SK-N-SH (cell line): ENCODE results near the gene SCAANT1. TPM values are rescaled to one million over a fixed set of nuclear protein-coding genes. Genes with fewer than 3 reads are reported as not detected.

Source experiments
- CTCF ChIA-PET: fragments of 300-600, 350-600 bp; formaldehyde crosslinking; extraction: SDS; loops from one replicate; lab custom pipeline; 2021; lab: Yijun Ruan, JAX
- POLR2A ChIA-PET: fragments of 350-600 bp; sonication (Branson Sonifier 250); formaldehyde crosslinking; extraction: SDS; loops from one replicate; lab custom pipeline; 2020; ENCODE audit warnings: antibody characterized with exemption, inconsistent platforms; lab: Yijun Ruan, JAX
- DNase-seq: peaks from one replicate; pipeline ENCODE4 v3.0.0; 2012
- H2AFZ ChIP-seq: fragments of 200-600 bp; sonication (generic); 2 replicates; pipeline ENCODE4 v1.8.1; 2016; ENCODE audit warnings: antibody characterized with exemption, mild to moderate bottlenecking, low read depth
- H3F3A ChIP-seq: fragments of 200-600 bp; sonication (generic); replicated peaks from 2 replicates; pipeline ENCODE3; 2016; ENCODE audit warnings: antibody characterized with exemption, mild to moderate bottlenecking; ENCODE audit not compliant: insufficient read depth
- H3K27ac ChIP-seq, 2 experiments: fragments of 200-500 bp in 1 of 2; fragments of 200-600 bp in 1 of 2; sonication (Bioruptor generic) in 1 of 2; sonication (generic), shearing (Covaris generic) in 1 of 2; 2 replicates each; pipeline versions ENCODE4 v1.5.1 to v1.6.1; 2014 to 2016; ENCODE audit warnings: low read depth in 2 of 2, inconsistent platforms in 1 of 2, low read length in 1 of 2, mild to moderate bottlenecking in 1 of 2, mixed read lengths in 1 of 2
- H3K27me3 ChIP-seq: fragments of 200-600 bp; sonication (generic), shearing (Covaris generic); 2 replicates; pipeline ENCODE4 v1.6.1; 2016; ENCODE audit warnings: mixed run types; ENCODE audit not compliant: insufficient read depth
- H3K36me3 ChIP-seq, 2 experiments: fragments of 200-500 bp in 1 of 2; fragments of 200-600 bp in 1 of 2; sonication (Bioruptor generic) in 1 of 2; sonication (generic) in 1 of 2; replicated peaks in 1 of 2; 2 replicates each; pipeline versions ENCODE3 to v1.5.1; 2014 to 2016; ENCODE audit warnings: low read length in 1 of 2, mild to moderate bottlenecking in 1 of 2; ENCODE audit not compliant: insufficient read depth in 2 of 2, control insufficient read depth in 1 of 2
- H3K4me1 ChIP-seq, 2 experiments: fragments of 200-500 bp in 1 of 2; fragments of 200-600 bp in 1 of 2; sonication (Bioruptor generic) in 1 of 2; sonication (generic), shearing (Covaris generic) in 1 of 2; 2 replicates each; pipeline versions ENCODE4 v1.5.1 to v1.6.1; 2014 to 2016; ENCODE audit warnings: low read depth in 1 of 2, low read length in 1 of 2, mixed run types in 1 of 2; ENCODE audit not compliant: insufficient read depth in 2 of 2, control insufficient read depth in 1 of 2
- H3K4me2 ChIP-seq: fragments of 200-600 bp; sonication (generic), shearing (Covaris generic); 2 replicates; pipeline ENCODE4 v1.6.1; 2017; ENCODE audit warnings: mixed run types
- H3K4me3 ChIP-seq, 2 experiments: fragments of 200-500 bp in 1 of 2; fragments of 200-600 bp in 1 of 2; sonication (Bioruptor generic) in 1 of 2; sonication (generic), shearing (Covaris generic) in 1 of 2; 2 replicates each; pipeline versions ENCODE4 v1.5.1 to v1.8.1; 2014 to 2016; ENCODE audit warnings: low read depth in 2 of 2, inconsistent platforms in 1 of 2, low read length in 1 of 2, mild to moderate bottlenecking in 1 of 2, mixed read lengths in 1 of 2, moderate library complexity in 1 of 2
- H3K79me2 ChIP-seq: fragments of 200-600 bp; sonication (generic); 2 replicates; pipeline ENCODE4 v1.8.1; 2017; ENCODE audit warnings: mild to moderate bottlenecking; ENCODE audit not compliant: insufficient read depth
- H3K9ac ChIP-seq: fragments of 200-600 bp; sonication (generic); 2 replicates; pipeline ENCODE4 v1.6.1; 2017; ENCODE audit warnings: mixed run types
- H3K9me2 ChIP-seq: fragments of 200-600 bp; sonication (generic); 2 replicates; pipeline ENCODE4 v1.6.1; 2017; ENCODE audit warnings: mixed run types
- H3K9me3 ChIP-seq: fragments of 200-600 bp; sonication (generic); 2 replicates; pipeline ENCODE4 v1.6.1; 2017; ENCODE audit warnings: mixed run types, mild to moderate bottlenecking, moderate library complexity
- H4K20me1 ChIP-seq: fragments of 200-600 bp; sonication (generic); 2 replicates; pipeline ENCODE4 v1.6.1; 2017; ENCODE audit warnings: mild to moderate bottlenecking, mixed run types; ENCODE audit not compliant: insufficient read depth
- CHD2 ChIP-seq: fragments of 150-350 bp; IDR thresholded peaks from 2 replicates; pipeline ENCODE4 v1.6.1; 2018; ENCODE audit warnings: low read length; ENCODE audit not compliant: partially characterized antibody
- EP300 ChIP-seq, 2 experiments: IDR thresholded peaks; 2 replicates each; pipeline versions ENCODE4 v1.4.0 to v1.6.1; 2012; ENCODE audit warnings: borderline replicate concordance in 1 of 2, low read depth in 1 of 2, low read length in 1 of 2
- FOXM1 ChIP-seq: IDR thresholded peaks from 2 replicates; pipeline ENCODE4 v1.4.0; 2012; ENCODE audit warnings: low read depth, mild to moderate bottlenecking
- GABPA ChIP-seq: IDR thresholded peaks from 2 replicates; pipeline ENCODE4 v1.4.0; 2012; ENCODE audit warnings: low read depth, mild to moderate bottlenecking
- JUND ChIP-seq: IDR thresholded peaks from 2 replicates; pipeline ENCODE4 v1.4.0; 2012
- MEF2A ChIP-seq: IDR thresholded peaks from 2 replicates; pipeline ENCODE4 v1.4.0; 2012; ENCODE audit warnings: low read depth, borderline replicate concordance
- MXI1 ChIP-seq: IDR thresholded peaks from 2 replicates; pipeline ENCODE4 v1.6.1; 2012; ENCODE audit warnings: mild to moderate bottlenecking, low read depth, low read length, improper control_type of control experiment
- NFIC ChIP-seq: IDR thresholded peaks from 2 replicates; pipeline ENCODE4 v1.4.0; 2012; ENCODE audit warnings: borderline replicate concordance
- NRF1 ChIP-seq: IDR thresholded peaks from 2 replicates; pipeline ENCODE4 v1.6.1; 2012; ENCODE audit warnings: low read depth, mild to moderate bottlenecking, low read length
- POLR2AphosphoS5 ChIP-seq: IDR thresholded peaks from 2 replicates; pipeline ENCODE4 v1.6.1; 2012; ENCODE audit warnings: low read depth, low read length
- RAD21 ChIP-seq: IDR thresholded peaks from 2 replicates; pipeline ENCODE4 v1.6.1; 2012; ENCODE audit warnings: mild to moderate bottlenecking, low read length
- RCOR1 ChIP-seq: fragments of 150-350 bp; IDR thresholded peaks from 2 replicates; pipeline ENCODE4 v1.6.1; 2017; ENCODE audit warnings: antibody characterized with exemption, low read length
- RXRA ChIP-seq: IDR thresholded peaks from 2 replicates; pipeline ENCODE4 v1.4.0; 2012; ENCODE audit warnings: low read depth, mild to moderate bottlenecking, borderline replicate concordance
- SIN3A ChIP-seq: IDR thresholded peaks from 2 replicates; pipeline ENCODE4 v1.6.1; 2012; ENCODE audit warnings: low read depth, mild to moderate bottlenecking, low read length, moderate library complexity, borderline replicate concordance
- TAF1 ChIP-seq: IDR thresholded peaks from 2 replicates; pipeline ENCODE4 v1.6.1; 2012; ENCODE audit warnings: low read depth, mild to moderate bottlenecking, low read length, moderate library complexity, borderline replicate concordance
- TCF12 ChIP-seq: IDR thresholded peaks from 2 replicates; pipeline ENCODE4 v1.4.0; 2012
- YY1 ChIP-seq: IDR thresholded peaks from 2 replicates; pipeline ENCODE4 v1.4.0; 2012; ENCODE audit warnings: low read depth, mild to moderate bottlenecking
- WGBS: methylation state at CpG from one replicate; pipeline ENCODE4 v1.1.6; 2017; ENCODE audit warnings: low lambda C conversion rate; 5-methylcytosine and 5-hydroxymethylcytosine counted together
- polyA plus RNA-seq, 3 experiments: library from polyadenylated mRNA; depleted of rRNA; stranded (reverse); fragments of >200 nt; gene quantifications; 2 replicates each; pipeline ENCODE4 v1.2.3, GENCODE V29; 2012
- TF ChIP-seq, protein P1 (sequence below): IDR thresholded peaks from 2 replicates; pipeline ENCODE4 v1.4.0; 2012; ENCODE audit warnings: low read depth, borderline replicate concordance
- TF ChIP-seq, protein P2 (sequence below): IDR thresholded peaks from 2 replicates; pipeline ENCODE4; 2012
- TF ChIP-seq, protein P3 (sequence below): fragments of 150-350 bp; IDR thresholded peaks from 2 replicates; pipeline ENCODE4 v1.6.1; 2016; ENCODE audit warnings: mild to moderate bottlenecking, low read depth, low read length
- TF ChIP-seq, protein P4 (sequence below): IDR thresholded peaks from 2 replicates; pipeline ENCODE4 v1.4.0; 2012; ENCODE audit warnings: low read depth, borderline replicate concordance
- TF ChIP-seq, protein P5 (sequence below): IDR thresholded peaks from 2 replicates; pipeline ENCODE4 v1.4.0; 2012; ENCODE audit warnings: low read depth
- TF ChIP-seq, protein P6 (sequence below): IDR thresholded peaks from 2 replicates; pipeline ENCODE4 v1.6.1; 2012; ENCODE audit warnings: mild to moderate bottlenecking, low read depth, low read length, moderate library complexity

SCAANT1 gene
- polyA plus RNA-seq, 1 of the 3 experiments (the other 2 are of a cell fraction): not detected

DNA sequence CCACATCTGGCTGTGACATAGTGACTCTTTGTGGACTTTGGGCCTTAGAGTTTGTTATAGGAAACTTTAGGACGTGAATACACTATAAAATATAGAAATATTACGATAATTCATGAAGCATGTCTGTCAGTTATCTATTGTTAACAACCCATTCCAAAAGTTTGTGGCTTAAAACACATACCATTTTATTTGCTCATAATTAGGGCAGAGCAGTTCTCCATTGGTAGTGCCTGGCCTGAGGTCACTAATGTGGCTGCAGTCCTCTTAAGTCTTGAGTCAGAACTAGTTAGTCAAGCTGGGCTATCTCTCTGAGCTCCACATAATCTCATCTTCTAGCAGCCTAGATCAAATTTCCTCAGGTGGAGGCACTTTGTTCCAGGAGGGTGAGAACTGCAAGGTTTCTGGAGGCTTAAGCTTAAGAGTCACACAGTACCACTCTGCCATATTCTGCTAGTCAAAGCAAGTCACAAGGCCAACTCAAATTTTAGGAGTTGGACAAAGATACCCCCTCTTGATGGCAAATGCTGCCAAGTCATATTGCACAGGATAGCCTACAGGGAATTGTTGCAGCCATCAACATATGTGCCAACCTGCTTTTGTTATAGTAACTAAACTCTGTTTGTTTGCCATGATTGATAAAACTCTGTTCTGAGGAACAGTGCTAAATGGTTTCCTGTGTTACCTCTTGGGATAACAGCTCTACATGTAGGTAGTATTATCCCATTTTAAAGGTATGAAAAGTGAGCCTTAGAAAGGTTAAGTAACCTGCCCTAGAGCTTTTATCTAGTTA lies 39.9 kb downstream of the SCAANT1 start:
- Histone ChIP-seq H3K4me2 (peak overlapping the region; percentile 34; the same call in 1 of the 2 replicates), H3K36me3 (peaks cover 0 to 5% of the 10 kb centered on the region in 2 experiments), H2AFZ (no peak overlapping the region), H3K79me2 (peaks cover 88% of the 10 kb centered on the region), H3F3A (peaks cover 13% of the 10 kb centered on the region), H3K9me2 (no peaks in the 10 kb centered on the region), H3K4me3 (no peak overlapping the region), H3K27me3 (no peaks in the 10 kb centered on the region), H3K4me1 (peaks cover 12 to 19% of the 10 kb centered on the region in 2 experiments), H3K9me3 (no peaks in the 10 kb centered on the region), H4K20me1 (peaks cover 60% of the 10 kb centered on the region), H3K27ac (peak overlapping the region in 1 of 2 experiments; percentile 65; a peak in 3 of 4 replicates), H3K9ac (no peak overlapping the region)
- 25% methylated on average over 2 of the region's 2 CpGs for WGBS
- ChIA-PET POLR2A (no interaction called here), CTCF (interaction anchor here (1.3 kb wide), 1 partner anchor 13 kb away, joined by 3 read pairs; no protein-coding TSS in a partner anchor)
- no peak for DNase-seq
- TF ChIP-seq SIN3A (no peak), CHD2 (no peak), RXRA (no peak; the same call in 1 of the 2 replicates), RAD21 (no peak), NFIC (peak; percentile 41; the same call in 1 of the 2 replicates), NRF1 (no peak), TAF1 (0 out of 2 replicates have a peak, but pooled peaks have one; percentile 28), TCF12 (peak; percentile 53), POLR2AphosphoS5 (peak; percentile 23; the same call in 1 of the 2 replicates), YY1 (no peak), GABPA (no peak), FOXM1 (no peak), MEF2A (no peak), RCOR1 (no peak), EP300 (IDR thresholded peaks at IDR 0.05; ENCODE audit: borderline replicate concordance in 1 of 2, low read depth in 1 of 2, low read length in 1 of 2) (no peak), JUND (peak; percentile 57), MXI1 (no peak)
- TF ChIP-seq, protein P1, sequence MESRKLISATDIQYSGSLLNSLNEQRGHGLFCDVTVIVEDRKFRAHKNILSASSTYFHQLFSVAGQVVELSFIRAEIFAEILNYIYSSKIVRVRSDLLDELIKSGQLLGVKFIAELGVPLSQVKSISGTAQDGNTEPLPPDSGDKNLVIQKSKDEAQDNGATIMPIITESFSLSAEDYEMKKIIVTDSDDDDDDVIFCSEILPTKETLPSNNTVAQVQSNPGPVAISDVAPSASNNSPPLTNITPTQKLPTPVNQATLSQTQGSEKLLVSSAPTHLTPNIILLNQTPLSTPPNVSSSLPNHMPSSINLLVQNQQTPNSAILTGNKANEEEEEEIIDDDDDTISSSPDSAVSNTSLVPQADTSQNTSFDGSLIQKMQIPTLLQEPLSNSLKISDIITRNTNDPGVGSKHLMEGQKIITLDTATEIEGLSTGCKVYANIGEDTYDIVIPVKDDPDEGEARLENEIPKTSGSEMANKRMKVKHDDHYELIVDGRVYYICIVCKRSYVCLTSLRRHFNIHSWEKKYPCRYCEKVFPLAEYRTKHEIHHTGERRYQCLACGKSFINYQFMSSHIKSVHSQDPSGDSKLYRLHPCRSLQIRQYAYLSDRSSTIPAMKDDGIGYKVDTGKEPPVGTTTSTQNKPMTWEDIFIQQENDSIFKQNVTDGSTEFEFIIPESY: no peak
- TF ChIP-seq, protein P2, sequence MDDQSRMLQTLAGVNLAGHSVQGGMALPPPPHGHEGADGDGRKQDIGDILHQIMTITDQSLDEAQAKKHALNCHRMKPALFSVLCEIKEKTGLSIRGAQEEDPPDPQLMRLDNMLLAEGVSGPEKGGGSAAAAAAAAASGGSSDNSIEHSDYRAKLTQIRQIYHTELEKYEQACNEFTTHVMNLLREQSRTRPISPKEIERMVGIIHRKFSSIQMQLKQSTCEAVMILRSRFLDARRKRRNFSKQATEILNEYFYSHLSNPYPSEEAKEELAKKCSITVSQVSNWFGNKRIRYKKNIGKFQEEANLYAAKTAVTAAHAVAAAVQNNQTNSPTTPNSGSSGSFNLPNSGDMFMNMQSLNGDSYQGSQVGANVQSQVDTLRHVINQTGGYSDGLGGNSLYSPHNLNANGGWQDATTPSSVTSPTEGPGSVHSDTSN: peak; percentile 77
- TF ChIP-seq, protein P3, sequence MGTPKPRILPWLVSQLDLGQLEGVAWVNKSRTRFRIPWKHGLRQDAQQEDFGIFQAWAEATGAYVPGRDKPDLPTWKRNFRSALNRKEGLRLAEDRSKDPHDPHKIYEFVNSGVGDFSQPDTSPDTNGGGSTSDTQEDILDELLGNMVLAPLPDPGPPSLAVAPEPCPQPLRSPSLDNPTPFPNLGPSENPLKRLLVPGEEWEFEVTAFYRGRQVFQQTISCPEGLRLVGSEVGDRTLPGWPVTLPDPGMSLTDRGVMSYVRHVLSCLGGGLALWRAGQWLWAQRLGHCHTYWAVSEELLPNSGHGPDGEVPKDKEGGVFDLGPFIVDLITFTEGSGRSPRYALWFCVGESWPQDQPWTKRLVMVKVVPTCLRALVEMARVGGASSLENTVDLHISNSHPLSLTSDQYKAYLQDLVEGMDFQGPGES: no peak
- TF ChIP-seq, protein P4, sequence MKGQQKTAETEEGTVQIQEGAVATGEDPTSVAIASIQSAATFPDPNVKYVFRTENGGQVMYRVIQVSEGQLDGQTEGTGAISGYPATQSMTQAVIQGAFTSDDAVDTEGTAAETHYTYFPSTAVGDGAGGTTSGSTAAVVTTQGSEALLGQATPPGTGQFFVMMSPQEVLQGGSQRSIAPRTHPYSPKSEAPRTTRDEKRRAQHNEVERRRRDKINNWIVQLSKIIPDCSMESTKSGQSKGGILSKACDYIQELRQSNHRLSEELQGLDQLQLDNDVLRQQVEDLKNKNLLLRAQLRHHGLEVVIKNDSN: no peak
- TF ChIP-seq, protein P5, sequence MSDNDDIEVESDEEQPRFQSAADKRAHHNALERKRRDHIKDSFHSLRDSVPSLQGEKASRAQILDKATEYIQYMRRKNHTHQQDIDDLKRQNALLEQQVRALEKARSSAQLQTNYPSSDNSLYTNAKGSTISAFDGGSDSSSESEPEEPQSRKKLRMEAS: no peak
- TF ChIP-seq, protein P6, sequence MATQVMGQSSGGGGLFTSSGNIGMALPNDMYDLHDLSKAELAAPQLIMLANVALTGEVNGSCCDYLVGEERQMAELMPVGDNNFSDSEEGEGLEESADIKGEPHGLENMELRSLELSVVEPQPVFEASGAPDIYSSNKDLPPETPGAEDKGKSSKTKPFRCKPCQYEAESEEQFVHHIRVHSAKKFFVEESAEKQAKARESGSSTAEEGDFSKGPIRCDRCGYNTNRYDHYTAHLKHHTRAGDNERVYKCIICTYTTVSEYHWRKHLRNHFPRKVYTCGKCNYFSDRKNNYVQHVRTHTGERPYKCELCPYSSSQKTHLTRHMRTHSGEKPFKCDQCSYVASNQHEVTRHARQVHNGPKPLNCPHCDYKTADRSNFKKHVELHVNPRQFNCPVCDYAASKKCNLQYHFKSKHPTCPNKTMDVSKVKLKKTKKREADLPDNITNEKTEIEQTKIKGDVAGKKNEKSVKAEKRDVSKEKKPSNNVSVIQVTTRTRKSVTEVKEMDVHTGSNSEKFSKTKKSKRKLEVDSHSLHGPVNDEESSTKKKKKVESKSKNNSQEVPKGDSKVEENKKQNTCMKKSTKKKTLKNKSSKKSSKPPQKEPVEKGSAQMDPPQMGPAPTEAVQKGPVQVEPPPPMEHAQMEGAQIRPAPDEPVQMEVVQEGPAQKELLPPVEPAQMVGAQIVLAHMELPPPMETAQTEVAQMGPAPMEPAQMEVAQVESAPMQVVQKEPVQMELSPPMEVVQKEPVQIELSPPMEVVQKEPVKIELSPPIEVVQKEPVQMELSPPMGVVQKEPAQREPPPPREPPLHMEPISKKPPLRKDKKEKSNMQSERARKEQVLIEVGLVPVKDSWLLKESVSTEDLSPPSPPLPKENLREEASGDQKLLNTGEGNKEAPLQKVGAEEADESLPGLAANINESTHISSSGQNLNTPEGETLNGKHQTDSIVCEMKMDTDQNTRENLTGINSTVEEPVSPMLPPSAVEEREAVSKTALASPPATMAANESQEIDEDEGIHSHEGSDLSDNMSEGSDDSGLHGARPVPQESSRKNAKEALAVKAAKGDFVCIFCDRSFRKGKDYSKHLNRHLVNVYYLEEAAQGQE: no peak
